Pancreas (tissue), 10 donors: ENCODE measurements around the gene MRPS25. TPM values are rescaled to one million over a fixed set of nuclear protein-coding genes. Genes with fewer than 3 reads are reported as not detected.

Experiments used
- ATAC-seq, 4 donors: fragments of 200-7000 bp; cut with Tn5 transposase; one replicate each; pipeline versions ENCODE4 v1.8.0 to v1.9.1; 2020; ENCODE audit warnings: mild to moderate bottlenecking in 4 of 4, moderate library complexity in 4 of 4
- DNase-seq, 6 donors: peaks; one replicate each; pipeline ENCODE4 v3.0.0-alpha.2; 2020
- FAIRE-seq: peaks from 2 replicates; lab custom pipeline; 2012; peaks lifted over from hg19 to GRCh38; lab: Jason Lieb, UNC
- H3K27ac ChIP-seq, 4 donors: fragments of 200-600 bp; sonication (generic); 1 replicate in 3 of 4; 2 replicates in 1 of 4; pipeline versions ENCODE4 v1.5.0 to v1.8.0; 2020
- H3K27me3 ChIP-seq, 4 donors: fragments of 200-600 bp; one replicate each; pipeline ENCODE4 v1.8.0; 2021
- H3K36me3 ChIP-seq, 3 donors: fragments of 200-600 bp; sonication (generic) in 1 of 3; one replicate each; pipeline versions ENCODE4 v1.5.0 to v1.8.0; 2020 to 2021
- H3K4me1 ChIP-seq, 3 donors: fragments of 200-600 bp; one replicate each; pipeline ENCODE4 v1.8.0; 2021
- H3K4me3 ChIP-seq, 4 donors: fragments of 200-600 bp; sonication (generic) in 2 of 4; one replicate each; pipeline versions ENCODE4 v1.5.0 to v1.8.0; 2020 to 2021
- H3K9me3 ChIP-seq, 4 donors: fragments of 200-600 bp; one replicate each; pipeline ENCODE4 v1.8.0; 2021
- CTCF ChIP-seq, 4 donors: fragments of 200-600 bp; sonication (generic) in 3 of 4; IDR thresholded peaks; one replicate each; pipeline versions ENCODE4 v1.5.0 to v1.8.0; 2021; ENCODE audit warnings: antibody characterized with exemption in 4 of 4
- WGBS, 2 donors: extraction: QIAGEN DNeasy Blood & Tissue Kit; methylation state at CpG; one replicate each; pipeline ENCODE4 v1.1.7; 2013; 5-methylcytosine and 5-hydroxymethylcytosine counted together
- intact Hi-C, 3 donors: fragments of 100-400 bp; cut with DNase I; formaldehyde crosslinking; loops; one replicate each; pipeline versions ENCODE4 v1.11.1 to v1.14.2; 2022
- polyA plus RNA-seq, 2 donors: library from polyadenylated mRNA; stranded (reverse); fragments of 200-250 nt; gene quantifications; one replicate each; pipeline ENCODE4 v1.2.3, GENCODE V29; 2013
- total RNA-seq, 6 donors: library from RNA; stranded (reverse); fragmentation: NEBNext Ultra II Directional in 4 of 6; extraction: Animal tissue kit (Norgen Biotek cat#: 25700) in 4 of 6; gene quantifications; one replicate each; pipeline versions ENCODE4 v1.2.1 to v1.2.4, GENCODE V29; 2021 to 2023
- donor health status: healthy with polysubstance abuse.
- donor health status: DM: no; HTN: no; CAD: no; lungs with moderate emphysema.
- donor health status: DM: no; HTN: no; CAD: no.
- donor health status: control.
- donor health status: control.
- donor health status: Bipolar disorder and iron deficiency.
- donor health status: DM: yes; HTN: yes; CAD: no.
- donor health status: DM: no; HTN: no; CAD: no.
- donor health status: DM: no; HTN: no; CAD: no.
- donor health status: DM: yes; HTN: yes; CAD: no.

The MRPS25 gene
- total and polyA plus RNA-seq, 8 donors, result 14.3 to 44.0 (median 19.7) TPM

GRCh38 chr3:15043408-15044171 is 21.5 kb downstream of the MRPS25 start:
- DNase-seq (no peak), ATAC-seq (no peak), FAIRE-seq (no peak)
- intact Hi-C loops, result no loop called here
- 83 to 87% methylated on average over 11 of the region's 11 CpGs for WGBS, 2 donors
- Histone ChIP-seq H3K9me3 (no peaks in the 10 kb centered on the region), H3K4me3 (no peak overlapping the region), H3K4me1 (no peaks in the 10 kb centered on the region), H3K27ac (no peak overlapping the region), H3K36me3 (peaks cover 9 to 65% (median 11%) of the 10 kb centered on the region in 3 donors), H3K27me3 (no peaks in the 10 kb centered on the region)
- no peak for TF ChIP-seq CTCF (IDR thresholded peaks at IDR 0.05)

GRCh38 chr3:15042936-15043335 is 22.2 kb downstream of the MRPS25 start:
- peaks cover 7 to 65% (median 9%) of the 10 kb centered on the region in 3 donors for H3K36me3 ChIP-seq
- intact Hi-C loops, result no loop called here

GRCh38 chr3:15041950-15042349 is 23.2 kb downstream of the MRPS25 start:
- ATAC-seq, result peak in 1 of 4 donors; percentile 31
- Histone ChIP-seq H3K9me3 (no peaks in the 10 kb centered on the region), H3K4me1 (no peaks in the 10 kb centered on the region), H3K36me3 (peaks cover 2 to 58% (median 9%) of the 10 kb centered on the region in 3 donors), H3K27me3 (no peaks in the 10 kb centered on the region), H3K27ac (no peak overlapping the region), H3K4me3 (no peak overlapping the region)
- no peak for DNase-seq
- no peak for TF ChIP-seq CTCF (IDR thresholded peaks at IDR 0.05)
- 79 to 84% methylated on average over 3 of the region's 3 CpGs for WGBS, 2 donors
- FAIRE-seq, result no peak
- intact Hi-C loops, result no loop called here

More at GRCh38 chr3:15042936-15043335, 22.2 kb downstream of the MRPS25 start:
- 85 to 88% methylated on average over 3 of the region's 3 CpGs for WGBS, 2 donors
- ATAC-seq (no peak), DNase-seq (no peak), FAIRE-seq (no peak)
- H3K4me3 ChIP-seq, result no peak overlapping the region
- no peaks in the 10 kb centered on the region for H3K27me3 ChIP-seq
- no peaks in the 10 kb centered on the region for H3K9me3 ChIP-seq
- no peak for TF ChIP-seq CTCF (IDR thresholded peaks at IDR 0.05)
- no peaks in the 10 kb centered on the region for H3K4me1 ChIP-seq
- H3K27ac ChIP-seq, result no peak overlapping the region

GRCh38 chr3:15040844-15041243 is 24.3 kb downstream of the MRPS25 start:
- ATAC-seq (no peak), DNase-seq (no peak), FAIRE-seq (no peak)
- TF ChIP-seq CTCF (IDR thresholded peaks at IDR 0.05), result no peak
- H3K27ac ChIP-seq, result no peak overlapping the region
- H3K36me3 ChIP-seq, result peaks cover 2 to 54% (median 9%) of the 10 kb centered on the region in 3 donors
- no peaks in the 10 kb centered on the region for H3K27me3 ChIP-seq
- 65 to 71% methylated on average over 3 of the region's 3 CpGs for WGBS, 2 donors
- intact Hi-C loops, result no loop called here
- H3K4me1 ChIP-seq, result no peaks in the 10 kb centered on the region
- no peaks in the 10 kb centered on the region for H3K9me3 ChIP-seq
- H3K4me3 ChIP-seq, result no peak overlapping the region

- Histone ChIP-seq H3K4me3 (no peak overlapping the region), H3K27me3 (no peaks in the 10 kb centered on the region), H3K27ac (no peak overlapping the region), H3K4me1 (no peaks in the 10 kb centered on the region), H3K9me3 (no peaks in the 10 kb centered on the region), H3K36me3 (peaks cover 9 to 44% (median 11%) of the 10 kb centered on the region in 3 donors)
- no peak for ATAC-seq
- no peak for FAIRE-seq
- intact Hi-C loops, result no loop called here
- 89 to 91% methylated on average over 6 of the region's 6 CpGs for WGBS, 2 donors
- TF ChIP-seq CTCF (IDR thresholded peaks at IDR 0.05), result no peak
- DNase-seq, result no peak
These were observed 26.8 kb downstream of the MRPS25 start for GRCh38 chr3:15038306-15038705.
